ENCODE results near the gene MNT.

Gene MNT

DNA sequence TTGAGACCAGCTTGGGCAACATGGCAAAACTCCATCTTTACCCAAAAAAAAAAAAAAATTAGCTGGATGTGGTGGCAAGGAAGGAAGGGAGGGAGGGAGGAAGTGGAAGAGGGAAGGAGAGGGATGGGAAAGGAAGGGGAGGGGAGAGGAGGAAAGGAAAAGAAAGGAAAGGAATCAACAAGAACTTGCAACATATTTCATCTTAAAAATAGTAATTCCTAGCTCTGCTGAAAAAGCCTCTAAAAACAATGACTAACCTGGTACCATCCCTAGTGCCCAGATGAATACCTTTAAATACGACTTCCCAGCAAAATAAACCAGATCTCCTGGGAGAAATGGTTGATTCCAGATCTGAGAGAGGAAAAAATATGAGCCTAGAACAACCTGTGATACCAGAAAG is 27.1 kb upstream of the MNT start:
- H3K4me3 ChIP-seq (ENCODE audit: low read length): no peak overlapping the region
- no peak for TF ChIP-seq ZNF274 (IDR thresholded peaks at IDR 0.05; ENCODE audit: low read depth, low read length)

DNA sequence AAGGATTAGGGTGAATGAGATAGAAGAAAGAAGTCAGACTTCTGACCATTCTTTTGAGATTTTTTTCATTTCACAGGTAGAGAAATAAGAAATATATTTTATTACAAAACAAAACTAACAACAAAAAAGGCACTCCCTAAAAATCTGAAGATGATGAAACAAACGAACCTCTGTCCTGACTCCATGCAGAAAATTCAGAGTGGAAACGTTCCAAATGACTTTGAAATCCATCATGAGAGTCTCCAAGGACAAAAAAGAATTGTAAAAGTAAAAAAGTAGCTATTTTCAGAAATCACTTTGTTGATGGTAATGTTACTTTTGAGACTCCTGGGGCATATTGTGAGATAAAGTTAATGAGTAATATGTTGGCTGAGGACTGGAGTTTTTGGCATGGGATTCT is 26.4 kb upstream of the MNT start:
- TF ChIP-seq ZNF274 (IDR thresholded peaks at IDR 0.05; ENCODE audit: low read depth, low read length): no peak
- H3K4me3 ChIP-seq (ENCODE audit: low read length): no peak overlapping the region

- H3K4me3 ChIP-seq (ENCODE audit: low read length): no peak overlapping the region
- TF ChIP-seq ZNF274 (IDR thresholded peaks at IDR 0.05; ENCODE audit: low read depth, low read length): no peak
Measured at GRCh38 chr17:2423271-2423670, 22.4 kb upstream of the MNT start.

GRCh38 chr17:2421315-2422147 is 20.7 kb upstream of the MNT start:
- H3K4me3 ChIP-seq (ENCODE audit: low read length): no peak overlapping the region
- no peak for TF ChIP-seq ZNF274 (IDR thresholded peaks at IDR 0.05; ENCODE audit: low read depth, low read length)

DNA sequence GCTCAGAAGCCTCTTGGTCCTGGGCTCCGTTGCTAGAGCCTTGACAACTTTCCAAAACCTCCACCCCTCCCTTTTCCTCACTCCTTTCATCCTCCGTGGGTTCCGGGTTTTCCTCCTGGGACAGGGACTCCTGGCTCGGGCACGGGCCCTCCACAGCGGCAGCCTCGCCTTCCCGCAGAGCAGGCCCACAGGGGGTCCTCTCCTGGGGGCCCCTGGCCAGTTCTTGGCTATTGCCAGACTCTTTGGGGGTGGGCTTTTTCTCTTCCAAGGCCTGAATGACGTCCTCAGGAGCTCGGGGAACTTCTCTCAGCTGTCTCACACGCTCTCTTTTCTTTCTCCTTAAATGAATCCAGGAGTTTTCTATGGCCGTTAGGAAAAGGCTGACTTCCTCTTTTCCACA is 19.3 kb upstream of the MNT start:
- TF ChIP-seq ZNF274 (IDR thresholded peaks at IDR 0.05; ENCODE audit: low read depth, low read length): no peak

DNA sequence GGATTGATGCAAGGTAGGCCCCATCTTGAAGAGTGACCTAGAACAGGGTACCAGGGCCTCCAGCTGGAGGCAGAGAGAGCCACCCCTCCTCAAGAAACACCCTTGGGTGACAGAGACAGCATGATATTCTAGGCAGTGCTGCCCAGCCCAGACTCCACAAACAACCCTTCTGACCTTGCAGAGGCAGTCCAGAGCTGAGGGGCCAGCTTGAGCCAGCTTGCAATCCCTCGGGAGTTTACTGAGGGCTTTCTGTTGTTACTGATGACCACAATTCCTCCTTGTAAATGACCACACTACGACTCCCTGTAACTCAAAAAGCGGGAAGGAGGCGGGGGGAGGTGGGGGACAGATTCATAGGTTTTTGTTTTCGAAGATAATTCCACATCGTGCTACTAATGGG is 18.6 kb upstream of the MNT start:
- no peak overlapping the region for H3K4me3 ChIP-seq (ENCODE audit: low read length)
- no peak for TF ChIP-seq ZNF274 (IDR thresholded peaks at IDR 0.05; ENCODE audit: low read depth, low read length)

More for the DNA sequence above, 19.3 kb upstream of the MNT start:
- H3K4me3 ChIP-seq (ENCODE audit: low read length): no peak overlapping the region

GRCh38 chr17:2418572-2418971 is 17.7 kb upstream of the MNT start:
- TF ChIP-seq ZNF274 (IDR thresholded peaks at IDR 0.05; ENCODE audit: low read depth, low read length): no peak
- no peak overlapping the region for H3K4me3 ChIP-seq (ENCODE audit: low read length)

- no peak for TF ChIP-seq ZNF274 (IDR thresholded peaks at IDR 0.05; ENCODE audit: low read depth, low read length)
- H3K4me3 ChIP-seq (ENCODE audit: low read length): no peak overlapping the region
Measured at GRCh38 chr17:2416010-2416734, 15.3 kb upstream of the MNT start.

- no peak for TF ChIP-seq ZNF274 (IDR thresholded peaks at IDR 0.05; ENCODE audit: low read depth, low read length)
- H3K4me3 ChIP-seq (ENCODE audit: low read length): no peak overlapping the region
Measured at GRCh38 chr17:2415081-2415480, 14.2 kb upstream of the MNT start.

DNA sequence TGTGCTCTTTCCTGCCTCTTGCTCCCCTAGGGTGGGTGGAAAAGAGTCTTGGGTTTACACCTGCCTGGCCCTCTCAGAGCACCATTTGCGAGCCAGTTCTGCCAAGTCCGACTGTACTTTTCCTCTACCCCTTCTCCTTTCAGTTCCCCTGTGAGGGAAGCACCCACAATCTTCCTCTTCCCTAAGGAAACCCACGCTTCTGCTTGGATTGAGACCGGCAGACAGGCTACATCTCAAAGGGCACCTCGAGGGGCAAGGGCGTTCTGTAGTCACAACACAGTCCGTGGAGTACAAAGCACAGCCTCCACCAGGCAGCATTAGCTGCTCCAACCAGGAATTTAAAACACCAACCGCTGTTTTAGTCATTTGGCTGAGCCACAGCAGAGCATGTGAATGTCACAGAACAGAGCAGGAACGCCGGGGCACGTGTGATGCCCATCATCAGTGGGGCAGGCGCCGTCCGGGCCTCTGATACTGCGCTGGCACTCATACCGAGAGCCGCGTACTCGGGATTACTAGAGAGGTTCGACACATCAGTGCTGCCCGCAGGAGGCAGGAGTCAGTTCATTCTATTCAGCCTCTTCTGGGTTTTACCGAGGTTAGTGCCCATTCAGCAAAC is 13.7 kb upstream of the MNT start:
- H3K4me3 ChIP-seq (ENCODE audit: low read length): no peak overlapping the region
- TF ChIP-seq ZNF274 (IDR thresholded peaks at IDR 0.05; ENCODE audit: low read depth, low read length): no peak

DNA sequence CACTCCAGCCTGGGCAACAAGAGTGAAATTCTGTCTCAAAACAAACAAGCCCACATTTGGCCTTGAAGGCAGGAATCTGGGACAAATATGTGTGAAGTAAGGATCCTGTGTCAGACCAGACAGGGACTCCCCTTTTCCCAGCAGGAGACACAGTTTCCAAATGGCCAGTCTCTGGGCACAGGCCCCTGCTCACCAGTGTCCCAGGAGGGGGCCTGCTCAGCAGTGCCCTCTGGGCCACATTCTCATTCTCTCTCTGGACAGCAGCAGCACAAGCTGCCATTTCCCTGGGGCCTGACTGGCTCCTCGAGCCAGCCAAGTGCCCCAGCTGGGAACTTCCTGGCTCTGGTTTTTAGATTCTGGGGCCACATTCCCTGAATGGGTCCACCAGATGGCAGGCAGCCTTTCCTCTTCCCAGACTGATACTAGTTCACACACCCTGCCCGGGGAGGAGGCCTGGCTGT is 11.7 kb upstream of the MNT start:
- H3K4me3 ChIP-seq (ENCODE audit: low read length): no peak overlapping the region
- TF ChIP-seq ZNF274 (IDR thresholded peaks at IDR 0.05; ENCODE audit: low read depth, low read length): no peak

GRCh38 chr17:2410951-2411350 is 10.1 kb upstream of the MNT start:
- TF ChIP-seq ZNF274 (IDR thresholded peaks at IDR 0.05; ENCODE audit: low read depth, low read length): no peak
- no peak overlapping the region for H3K4me3 ChIP-seq (ENCODE audit: low read length)

DNA sequence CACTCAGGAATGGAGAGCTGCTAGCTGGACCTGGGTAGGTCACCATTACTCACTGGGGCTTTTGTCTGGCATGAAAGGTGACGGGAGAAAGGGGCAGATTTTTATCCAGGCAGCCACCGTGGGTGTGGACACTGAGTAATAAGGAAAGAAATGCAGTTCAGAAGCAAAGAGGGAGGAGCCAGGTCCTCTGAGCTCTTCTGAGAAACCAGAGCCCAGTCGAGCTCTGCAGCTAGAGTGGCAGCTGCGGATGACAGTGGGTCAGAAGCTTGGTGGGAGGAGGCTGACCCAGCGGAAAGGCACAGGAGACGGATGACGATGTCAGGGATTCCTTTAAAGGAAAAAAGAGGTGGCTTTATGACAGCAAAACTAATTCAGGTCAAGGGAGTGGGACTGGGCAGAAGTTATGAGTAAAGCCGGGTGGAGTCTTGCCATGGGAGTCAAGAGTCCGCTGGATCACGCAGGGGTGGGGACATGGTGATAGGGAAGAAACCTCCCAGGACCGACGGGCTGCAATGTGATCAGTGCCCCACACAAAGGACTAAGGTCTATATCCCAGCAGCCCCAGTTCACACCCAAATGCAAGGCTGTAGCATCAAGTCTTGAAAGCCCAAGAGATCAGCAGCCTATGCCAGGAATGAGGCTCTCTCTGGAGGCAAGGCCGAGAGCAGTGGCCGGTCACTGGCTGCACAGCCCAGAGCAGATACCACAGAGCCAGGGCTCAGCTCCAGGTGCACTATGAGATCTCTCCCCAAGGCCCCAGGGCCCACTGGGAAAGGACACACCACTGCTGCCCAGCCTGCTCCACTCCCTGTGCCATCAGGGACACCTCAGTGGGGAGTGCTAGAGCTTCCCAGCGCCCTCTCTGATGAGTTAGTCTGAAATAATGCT is 6.3 kb upstream of the MNT start:
- TF ChIP-seq ZNF274 (IDR thresholded peaks at IDR 0.05; ENCODE audit: low read depth, low read length): no peak
- no peak overlapping the region for H3K4me3 ChIP-seq (ENCODE audit: low read length)
